ENCODE measurements around the gene NOCT. TPM values are rescaled to one million over a fixed set of nuclear protein-coding genes. Genes with fewer than 3 reads are reported as not detected.

NOCT gene
- polyA plus RNA-seq, 1 donor (not counting 4 experiments of a cell fraction or from before 2014, with no cell fraction given): 12.6 TPM

DNA sequence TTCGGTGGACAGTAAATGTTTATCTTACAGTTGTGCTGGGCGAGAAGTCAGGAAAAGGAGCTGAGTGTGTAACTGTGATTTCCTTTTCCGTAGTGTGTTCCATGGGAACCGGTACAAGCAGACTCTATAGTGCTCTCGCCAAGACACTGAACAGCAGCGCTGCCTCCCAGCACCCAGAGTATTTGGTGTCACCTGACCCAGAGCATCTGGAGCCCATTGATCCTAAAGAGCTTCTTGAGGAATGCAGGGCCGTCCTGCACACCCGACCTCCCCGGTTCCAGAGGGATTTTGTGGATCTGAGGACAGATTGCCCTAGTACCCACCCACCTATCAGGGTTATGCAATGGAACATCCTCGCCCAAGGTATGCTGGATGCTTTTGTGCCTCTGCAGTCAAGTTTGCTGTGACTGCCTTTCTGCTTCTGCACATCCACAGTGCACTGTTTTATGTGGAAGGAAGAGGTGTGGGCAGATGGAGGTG is 27.4 kb downstream of the NOCT start:
- TF ChIP-seq, protein P1, sequence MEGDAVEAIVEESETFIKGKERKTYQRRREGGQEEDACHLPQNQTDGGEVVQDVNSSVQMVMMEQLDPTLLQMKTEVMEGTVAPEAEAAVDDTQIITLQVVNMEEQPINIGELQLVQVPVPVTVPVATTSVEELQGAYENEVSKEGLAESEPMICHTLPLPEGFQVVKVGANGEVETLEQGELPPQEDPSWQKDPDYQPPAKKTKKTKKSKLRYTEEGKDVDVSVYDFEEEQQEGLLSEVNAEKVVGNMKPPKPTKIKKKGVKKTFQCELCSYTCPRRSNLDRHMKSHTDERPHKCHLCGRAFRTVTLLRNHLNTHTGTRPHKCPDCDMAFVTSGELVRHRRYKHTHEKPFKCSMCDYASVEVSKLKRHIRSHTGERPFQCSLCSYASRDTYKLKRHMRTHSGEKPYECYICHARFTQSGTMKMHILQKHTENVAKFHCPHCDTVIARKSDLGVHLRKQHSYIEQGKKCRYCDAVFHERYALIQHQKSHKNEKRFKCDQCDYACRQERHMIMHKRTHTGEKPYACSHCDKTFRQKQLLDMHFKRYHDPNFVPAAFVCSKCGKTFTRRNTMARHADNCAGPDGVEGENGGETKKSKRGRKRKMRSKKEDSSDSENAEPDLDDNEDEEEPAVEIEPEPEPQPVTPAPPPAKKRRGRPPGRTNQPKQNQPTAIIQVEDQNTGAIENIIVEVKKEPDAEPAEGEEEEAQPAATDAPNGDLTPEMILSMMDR (optimal IDR thresholded peaks at IDR 0.05 in 1 of 3, IDR thresholded peaks at IDR 0.05 in 1 of 3, conservative IDR thresholded peaks at IDR 0.05 in 1 of 3; ENCODE audit: extremely low read depth in 1 of 3, insufficient read depth in 2 of 3, low read length in 3 of 3): no peak
- TF ChIP-seq EZH2 (IDR thresholded peaks at IDR 0.05; ENCODE audit: low read length): no peak
- no peak overlapping the region for H2AFZ ChIP-seq (ENCODE audit: control insufficient read depth, low read length)
- DNase-seq (ENCODE audit: low read depth, low spot score): no peak
- H3K27me3 ChIP-seq (ENCODE audit: control insufficient read depth, extremely low read depth, insufficient read depth, low read length): no peaks in the 10 kb centered on the region
- H3K9me1 ChIP-seq (ENCODE audit: control insufficient read depth, extremely low read depth, insufficient read depth, low read length): no peaks in the 10 kb centered on the region
- no peak for FAIRE-seq
- no peak overlapping the region for H3K9ac ChIP-seq (ENCODE audit: control insufficient read depth, extremely low read depth, insufficient read depth, low read length)
- dilution Hi-C loops (cut with MboI; ENCODE audit: extremely low pct_ligation_motif_present, low sequenced_read_pairs): no loop called here
- H3K27ac ChIP-seq (ENCODE audit: control insufficient read depth, insufficient read depth, low read length): no peak overlapping the region
- H3K9me3 ChIP-seq (ENCODE audit: control insufficient read depth, low read depth, low read length): no peaks in the 10 kb centered on the region
- H3K36me3 ChIP-seq (ENCODE audit: control insufficient read depth in 2 of 2, extremely low read depth in 1 of 2, insufficient read depth in 2 of 2, low read length in 2 of 2): peaks cover 7 to 19% of the 10 kb centered on the region in 2 experiments
- H4K20me1 ChIP-seq (ENCODE audit: control insufficient read depth, extremely low read depth, insufficient read depth, low read length): peaks cover 9% of the 10 kb centered on the region
- H3K4me2 ChIP-seq (ENCODE audit: control insufficient read depth, extremely low read depth, insufficient read depth, low read depth, low read length): no peak overlapping the region
- H3K4me1 ChIP-seq (ENCODE audit: control insufficient read depth, extremely low read depth, insufficient read depth, low read length): no peaks in the 10 kb centered on the region
- no peak overlapping the region for H3K4me3 ChIP-seq (ENCODE audit: control insufficient read depth in 2 of 3, extremely low read depth in 1 of 3, insufficient read depth in 2 of 3, low read depth in 1 of 3, low read length in 3 of 3)
- peaks cover 62% of the 10 kb centered on the region for H3K79me2 ChIP-seq (ENCODE audit: control insufficient read depth, insufficient read depth, low read length)

DNA sequence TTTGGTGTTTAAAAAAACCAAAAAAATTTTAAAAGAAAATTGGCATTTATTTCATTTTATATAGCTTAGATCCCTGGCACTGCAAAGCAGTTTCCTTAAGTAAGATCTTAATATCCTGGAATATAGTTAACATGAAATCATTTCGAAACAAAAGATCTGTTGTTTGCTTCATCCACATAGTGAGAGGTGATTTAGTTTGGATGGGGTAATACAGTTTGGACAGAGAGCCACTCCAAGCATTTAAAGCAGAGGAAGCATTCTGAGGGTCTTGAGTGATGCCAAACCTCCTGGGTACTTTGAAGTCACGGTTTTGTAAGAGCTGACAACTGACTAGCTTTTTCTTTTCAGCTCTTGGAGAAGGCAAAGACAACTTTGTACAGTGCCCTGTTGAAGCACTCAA is 28.7 kb downstream of the NOCT start:
- Histone ChIP-seq H3K9ac (ENCODE audit: control insufficient read depth, extremely low read depth, insufficient read depth, low read length) (no peak overlapping the region), H2AFZ (ENCODE audit: control insufficient read depth, low read length) (no peak overlapping the region), H3K27me3 (ENCODE audit: control insufficient read depth, extremely low read depth, insufficient read depth, low read length) (no peaks in the 10 kb centered on the region), H3K9me3 (ENCODE audit: control insufficient read depth, low read depth, low read length) (no peaks in the 10 kb centered on the region), H3K79me2 (ENCODE audit: control insufficient read depth, insufficient read depth, low read length) (peaks cover 50% of the 10 kb centered on the region), H3K4me1 (ENCODE audit: control insufficient read depth, extremely low read depth, insufficient read depth, low read length) (no peaks in the 10 kb centered on the region), H3K4me3 (ENCODE audit: control insufficient read depth in 2 of 3, extremely low read depth in 1 of 3, insufficient read depth in 2 of 3, low read depth in 1 of 3, low read length in 3 of 3) (no peak overlapping the region), H3K36me3 (ENCODE audit: control insufficient read depth in 2 of 2, extremely low read depth in 1 of 2, insufficient read depth in 2 of 2, low read length in 2 of 2) (peaks cover 11 to 19% of the 10 kb centered on the region in 2 experiments), H4K20me1 (ENCODE audit: control insufficient read depth, extremely low read depth, insufficient read depth, low read length) (peaks cover 9% of the 10 kb centered on the region), H3K9me1 (ENCODE audit: control insufficient read depth, extremely low read depth, insufficient read depth, low read length) (no peaks in the 10 kb centered on the region), H3K4me2 (ENCODE audit: control insufficient read depth, extremely low read depth, insufficient read depth, low read depth, low read length) (no peak overlapping the region), H3K27ac (ENCODE audit: control insufficient read depth, insufficient read depth, low read length) (no peak overlapping the region)
- DNase-seq (ENCODE audit: low read depth, low spot score): no peak
- no peak for TF ChIP-seq EZH2 (IDR thresholded peaks at IDR 0.05; ENCODE audit: low read length)
- TF ChIP-seq, protein P1 (optimal IDR thresholded peaks at IDR 0.05 in 1 of 3, IDR thresholded peaks at IDR 0.05 in 1 of 3, conservative IDR thresholded peaks at IDR 0.05 in 1 of 3; ENCODE audit: extremely low read depth in 1 of 3, insufficient read depth in 2 of 3, low read length in 3 of 3): no peak
- dilution Hi-C loops (cut with MboI; ENCODE audit: extremely low pct_ligation_motif_present, low sequenced_read_pairs): no loop called here
- FAIRE-seq: no peak

All from keratinocyte (primary cell).